Mesendoderm (in vitro differentiated cells): Measurements from ENCODE around the gene TRAF7.

Source experiments
- DNase-seq: peaks from one replicate; pipeline ENCODE4 v3.0.0; 2013
- H2AK5ac ChIP-seq: 2 replicates; pipeline ENCODE4 v1.6.1; 2013; ENCODE audit warnings: low read length, inconsistent platforms
- H2BK120ac ChIP-seq: 2 replicates; pipeline ENCODE4 v1.6.1; 2013; ENCODE audit warnings: low read depth, mild to moderate bottlenecking, low read length, moderate library complexity, mixed read lengths
- H2BK15ac ChIP-seq: replicated peaks from 2 replicates; pipeline ENCODE4 v1.6.1; 2013; ENCODE audit warnings: low read depth, mild to moderate bottlenecking, moderate library complexity
- H2BK5ac ChIP-seq: 2 replicates; pipeline ENCODE4 v1.6.1; 2013; ENCODE audit warnings: low read length, inconsistent platforms
- H3K18ac ChIP-seq: 2 replicates; pipeline ENCODE4 v1.6.1; 2013; ENCODE audit warnings: mild to moderate bottlenecking, low read length, mixed read lengths
- H3K23ac ChIP-seq: one replicate; pipeline ENCODE4 v1.6.1; 2013; ENCODE audit warnings: low read length
- H3K27ac ChIP-seq: 2 replicates; pipeline ENCODE4 v1.5.1; 2013; ENCODE audit warnings: low read depth, mild to moderate bottlenecking, inconsistent platforms, low read length, moderate library complexity
- H3K27me3 ChIP-seq: 2 replicates; pipeline ENCODE4 v1.6.1; 2013; ENCODE audit warnings: low read length, control low read depth, mild to moderate bottlenecking, inconsistent platforms; ENCODE audit not compliant: insufficient read depth, poor library complexity
- H3K36me3 ChIP-seq: 2 replicates; pipeline ENCODE4 v1.6.1; 2013; ENCODE audit warnings: low read length, inconsistent platforms; ENCODE audit not compliant: control insufficient read depth, insufficient read depth
- H3K4ac ChIP-seq: one replicate; pipeline ENCODE4 v1.6.1; 2013; ENCODE audit warnings: low read depth, mild to moderate bottlenecking, low read length, moderate library complexity
- H3K4me1 ChIP-seq: 2 replicates; pipeline ENCODE4 v1.6.1; 2013; ENCODE audit warnings: low read depth, low read length, inconsistent platforms; ENCODE audit not compliant: control insufficient read depth
- H3K4me2 ChIP-seq: 2 replicates; pipeline ENCODE4 v1.6.1; 2013; ENCODE audit warnings: low read length
- H3K4me3 ChIP-seq: 2 replicates; pipeline ENCODE4 v1.5.1; 2013; ENCODE audit warnings: mild to moderate bottlenecking, low read length
- H3K56ac ChIP-seq: one replicate; pipeline ENCODE4 v1.6.1; 2013; ENCODE audit warnings: low read length
- H3K79me1 ChIP-seq: 2 replicates; pipeline ENCODE4 v1.6.1; 2013; ENCODE audit warnings: low read length, inconsistent platforms
- H3K79me2 ChIP-seq: 2 replicates; pipeline ENCODE4 v1.6.1; 2013; ENCODE audit warnings: mild to moderate bottlenecking, low read length; ENCODE audit not compliant: control insufficient read depth, insufficient read depth
- H3K9ac ChIP-seq: 2 replicates; pipeline ENCODE4 v1.6.1; 2013; ENCODE audit warnings: low read length, inconsistent platforms
- H4K5ac ChIP-seq: one replicate; pipeline ENCODE4 v1.6.1; 2013; ENCODE audit warnings: low read length
- H4K8ac ChIP-seq: one replicate; pipeline ENCODE4 v1.6.1; 2013; ENCODE audit warnings: low read depth, mild to moderate bottlenecking, control low read depth, low read length, moderate library complexity
- WGBS: extraction: QIAGEN DNeasy Blood & Tissue Kit; methylation state at CpG from one replicate; pipeline ENCODE4 v1.1.7; 2013; ENCODE audit warnings: low lambda C conversion rate, missing lambda C conversion rate; ENCODE audit not compliant: insufficient coverage; ENCODE audit errors: extremely low coverage; 5-methylcytosine and 5-hydroxymethylcytosine counted together

Gene TRAF7

DNA sequence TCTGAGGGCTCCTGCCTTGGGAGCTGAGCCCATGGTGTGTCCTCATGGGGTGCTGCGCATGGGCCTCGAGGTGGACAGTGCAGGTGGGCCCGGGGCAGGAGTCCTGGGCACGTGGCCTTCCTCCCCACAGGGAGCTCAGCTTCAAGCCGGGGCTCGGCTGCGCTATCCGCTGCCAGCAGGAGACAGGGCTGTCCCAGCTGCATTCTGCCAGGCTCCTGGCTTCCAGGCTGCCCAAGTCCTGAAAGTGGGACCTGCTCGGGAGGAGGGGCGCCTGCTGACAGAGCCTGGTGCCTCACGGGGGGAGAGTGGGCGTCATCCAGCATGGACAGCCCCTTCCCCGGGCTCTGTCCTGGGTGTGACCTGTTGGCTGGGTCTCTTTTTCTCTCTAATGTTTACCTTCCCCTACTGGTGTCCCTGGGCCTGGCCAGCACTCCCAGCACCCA is 7.1 kb downstream of the TRAF7 start:
- Histone ChIP-seq H3K4me3 (no peak overlapping the region), H3K23ac (no peak overlapping the region), H3K27ac (no peak overlapping the region), H3K56ac (no peak overlapping the region), H3K79me2 (peaks cover 58% of the 10 kb centered on the region), H2BK15ac (no peak overlapping the region), H4K5ac (no peak overlapping the region), H4K8ac (no peak overlapping the region), H3K4ac (no peak overlapping the region), H2BK120ac (no peak overlapping the region), H3K4me2 (no peak overlapping the region), H3K79me1 (peaks cover 16% of the 10 kb centered on the region), H3K36me3 (peaks cover 9% of the 10 kb centered on the region), H3K18ac (no peak overlapping the region), H3K27me3 (no peaks in the 10 kb centered on the region), H2BK5ac (no peak overlapping the region), H2AK5ac (no peak overlapping the region), H3K9ac (no peak overlapping the region), H3K4me1 (no peaks in the 10 kb centered on the region)
- no peak for DNase-seq
- WGBS, result no CpG with 5 or more reads among the region's 13 CpGs

DNA sequence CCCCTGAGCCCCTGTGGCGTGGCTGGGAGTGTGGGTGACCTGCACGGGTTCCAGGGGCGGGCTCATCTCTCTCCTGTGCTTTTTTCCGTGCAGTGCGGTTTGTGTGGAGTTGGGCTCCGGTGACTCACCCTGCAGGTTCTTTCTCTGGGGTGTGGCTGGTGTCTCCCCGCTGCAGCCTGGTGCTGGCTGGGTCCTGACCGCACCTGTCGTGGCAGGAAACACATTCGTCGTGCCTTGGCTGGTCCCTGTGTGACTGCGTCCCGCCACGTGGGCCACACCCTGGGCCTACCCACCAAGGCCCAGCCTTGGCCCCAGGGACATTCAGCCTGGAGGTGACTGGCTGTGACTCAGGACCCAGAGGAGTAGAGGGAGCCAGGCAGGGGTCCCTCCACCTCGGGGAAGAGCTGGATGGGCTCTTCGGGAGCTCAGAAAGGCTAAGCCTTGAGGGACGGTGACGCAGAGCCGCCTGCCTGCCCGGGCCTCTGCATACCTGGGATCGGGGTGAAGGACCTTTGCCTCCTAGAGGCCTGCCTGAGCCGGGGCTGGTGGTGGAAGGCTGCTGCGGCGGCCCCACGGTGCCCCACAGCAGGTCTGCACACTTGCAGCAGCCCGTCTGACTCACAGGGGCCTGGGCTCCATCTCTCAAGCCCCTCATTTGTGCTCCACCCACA is 7.8 kb downstream of the TRAF7 start:
- no peak overlapping the region for H2BK5ac ChIP-seq
- no peak overlapping the region for H3K27ac ChIP-seq
- WGBS, result no CpG with 5 or more reads among the region's 26 CpGs
- no peak overlapping the region for H2BK15ac ChIP-seq
- H3K27me3 ChIP-seq, result no peaks in the 10 kb centered on the region
- H3K79me1 ChIP-seq, result peaks cover 12% of the 10 kb centered on the region
- H4K5ac ChIP-seq, result no peak overlapping the region
- H4K8ac ChIP-seq, result no peak overlapping the region
- H3K4me3 ChIP-seq, result no peak overlapping the region
- H3K4me1 ChIP-seq, result no peaks in the 10 kb centered on the region
- H3K56ac ChIP-seq, result no peak overlapping the region
- no peak overlapping the region for H3K9ac ChIP-seq
- no peak overlapping the region for H3K23ac ChIP-seq
- H3K18ac ChIP-seq, result no peak overlapping the region
- H3K4me2 ChIP-seq, result no peak overlapping the region
- no peak overlapping the region for H2BK120ac ChIP-seq
- H3K79me2 ChIP-seq, result peaks cover 52% of the 10 kb centered on the region
- no peak overlapping the region for H2AK5ac ChIP-seq
- no peak overlapping the region for H3K4ac ChIP-seq
- H3K36me3 ChIP-seq, result peaks cover 9% of the 10 kb centered on the region
- no peak for DNase-seq

DNA sequence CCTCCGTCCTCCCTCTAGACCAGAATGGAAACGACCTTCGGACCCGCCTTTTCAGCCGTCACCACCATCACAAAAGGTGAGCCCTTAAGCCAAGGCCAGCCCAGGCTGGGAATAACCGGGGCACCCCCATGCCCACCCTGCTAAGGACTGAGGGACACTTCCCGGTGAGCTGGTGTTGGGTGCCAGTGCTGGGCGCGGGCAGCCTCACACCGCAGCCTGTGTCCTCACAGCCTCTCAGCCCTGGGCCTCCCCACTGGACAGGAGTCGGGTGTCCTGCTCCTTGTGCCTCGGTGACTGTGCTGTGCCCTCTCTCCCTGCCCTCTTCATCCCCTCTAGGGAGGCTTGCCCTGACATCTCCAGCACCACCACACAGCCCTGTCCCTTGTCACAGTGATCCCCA is 10.3 kb downstream of the TRAF7 start:
- H3K4ac ChIP-seq, result no peak overlapping the region
- no peaks in the 10 kb centered on the region for H3K4me1 ChIP-seq
- H3K36me3 ChIP-seq, result peaks cover 9% of the 10 kb centered on the region
- no peaks in the 10 kb centered on the region for H3K27me3 ChIP-seq
- no peak overlapping the region for H2BK120ac ChIP-seq
- H3K18ac ChIP-seq, result no peak overlapping the region
- no peak overlapping the region for H2BK5ac ChIP-seq
- no peak overlapping the region for H3K4me2 ChIP-seq
- DNase-seq, result no peak
- H2BK15ac ChIP-seq, result no peak overlapping the region
- WGBS, result no CpG with 5 or more reads among the region's 12 CpGs
- no peak overlapping the region for H3K56ac ChIP-seq
- peaks cover 28% of the 10 kb centered on the region for H3K79me2 ChIP-seq
- H4K5ac ChIP-seq, result no peak overlapping the region
- peaks cover 10% of the 10 kb centered on the region for H3K79me1 ChIP-seq
- no peak overlapping the region for H2AK5ac ChIP-seq
- H3K23ac ChIP-seq, result no peak overlapping the region
- H3K27ac ChIP-seq, result no peak overlapping the region
- no peak overlapping the region for H4K8ac ChIP-seq
- no peak overlapping the region for H3K4me3 ChIP-seq
- H3K9ac ChIP-seq, result no peak overlapping the region

DNA sequence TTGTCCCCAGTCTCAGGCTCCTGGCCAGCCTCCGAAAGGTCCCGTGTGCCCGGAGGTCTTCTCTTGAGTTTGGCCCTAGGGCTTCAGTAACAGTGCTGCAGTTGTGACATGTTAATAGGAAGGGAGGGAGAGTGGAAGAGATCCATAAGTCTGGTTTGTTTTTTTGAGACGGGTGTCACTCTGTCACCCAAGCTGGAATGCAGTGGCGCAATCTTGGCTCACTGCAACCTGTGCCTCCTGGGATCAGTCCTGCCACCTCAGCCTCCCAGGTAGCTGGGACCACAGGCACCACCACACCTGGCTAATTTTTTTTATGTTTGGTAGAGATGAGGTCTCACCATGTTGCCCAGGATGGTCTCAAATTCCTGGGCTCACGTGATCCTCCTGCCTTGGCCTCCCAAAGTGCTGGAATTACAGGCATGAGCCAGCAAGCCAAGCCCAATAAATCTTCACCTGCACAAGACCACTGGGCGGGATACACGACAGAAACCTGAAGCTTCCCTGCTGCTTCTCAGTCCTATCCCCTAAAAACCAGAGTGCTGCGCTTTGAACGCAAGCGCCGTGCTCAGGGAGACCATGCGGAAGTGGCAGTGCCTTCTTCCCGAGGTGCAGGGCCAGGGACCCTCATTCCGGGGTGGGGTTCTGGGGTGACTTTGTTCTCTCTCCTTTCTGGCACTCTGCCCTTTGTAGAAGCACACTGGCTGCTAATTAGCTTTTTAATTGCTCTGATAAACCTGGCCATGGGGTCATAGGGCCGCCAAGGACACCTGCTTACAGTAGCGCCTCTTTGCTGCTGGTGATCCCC is 10.9 kb downstream of the TRAF7 start:
- no peak overlapping the region for H3K18ac ChIP-seq
- no peaks in the 10 kb centered on the region for H3K27me3 ChIP-seq
- no peak overlapping the region for H3K4me3 ChIP-seq
- H3K36me3 ChIP-seq, result peaks cover 11% of the 10 kb centered on the region
- H2BK15ac ChIP-seq, result no peak overlapping the region
- no peak overlapping the region for H3K9ac ChIP-seq
- no peak overlapping the region for H4K8ac ChIP-seq
- no peak for DNase-seq
- no peak overlapping the region for H4K5ac ChIP-seq
- H3K4me2 ChIP-seq, result no peak overlapping the region
- H3K23ac ChIP-seq, result no peak overlapping the region
- peaks cover 10% of the 10 kb centered on the region for H3K79me1 ChIP-seq
- no peak overlapping the region for H3K27ac ChIP-seq
- no CpG with 5 or more reads among the region's 17 CpGs for WGBS
- no peak overlapping the region for H2BK120ac ChIP-seq
- H2BK5ac ChIP-seq, result no peak overlapping the region
- no peaks in the 10 kb centered on the region for H3K4me1 ChIP-seq
- no peak overlapping the region for H2AK5ac ChIP-seq
- H3K56ac ChIP-seq, result no peak overlapping the region
- H3K4ac ChIP-seq, result no peak overlapping the region
- H3K79me2 ChIP-seq, result peaks cover 24% of the 10 kb centered on the region

DNA sequence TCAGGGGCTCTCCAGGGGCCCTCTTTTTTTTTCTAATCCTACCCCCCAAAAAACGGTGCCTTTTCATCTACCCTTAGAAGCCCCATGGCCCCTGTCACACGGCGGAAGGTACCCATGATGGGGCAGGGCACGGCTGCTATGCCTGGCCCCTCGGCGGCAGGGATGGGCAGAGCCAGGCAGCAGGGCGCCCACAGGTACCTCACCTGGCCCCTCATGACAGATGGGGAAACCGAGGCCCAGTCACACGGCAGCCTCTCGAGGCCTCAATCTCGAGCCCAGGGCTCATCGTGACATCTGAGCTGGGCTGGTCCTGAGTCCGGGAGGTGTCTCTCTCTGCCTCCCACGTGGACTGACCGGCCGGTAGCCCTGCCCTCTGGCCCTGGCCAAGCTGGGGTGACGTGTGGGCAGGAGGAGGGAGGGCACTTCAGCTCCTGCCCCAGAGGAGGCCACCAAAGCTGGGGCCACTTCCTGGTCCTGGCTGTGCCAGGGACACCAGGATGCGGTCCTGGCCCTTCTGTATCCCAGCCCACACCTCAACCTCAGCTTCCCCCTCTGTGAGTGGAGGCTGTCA is 11.6 kb downstream of the TRAF7 start:
- Histone ChIP-seq H4K8ac (no peak overlapping the region), H3K4ac (no peak overlapping the region), H4K5ac (no peak overlapping the region), H2BK120ac (no peak overlapping the region), H3K9ac (no peak overlapping the region), H3K27ac (no peak overlapping the region), H2BK5ac (no peak overlapping the region), H3K4me1 (no peaks in the 10 kb centered on the region), H3K23ac (no peak overlapping the region), H3K18ac (no peak overlapping the region), H3K79me1 (peaks cover 8% of the 10 kb centered on the region), H3K4me3 (no peak overlapping the region), H3K56ac (no peak overlapping the region), H3K79me2 (peaks cover 17% of the 10 kb centered on the region), H3K4me2 (no peak overlapping the region), H3K36me3 (peaks cover 16% of the 10 kb centered on the region), H2BK15ac (no peak overlapping the region), H2AK5ac (no peak overlapping the region), H3K27me3 (no peaks in the 10 kb centered on the region)
- no peak for DNase-seq
- no CpG with 5 or more reads among the region's 18 CpGs for WGBS
